Measurements from ENCODE around the gene IL13RA1. TPM values are rescaled to one million over a fixed set of nuclear protein-coding genes. Genes with fewer than 3 reads are reported as not detected.
A peak's percentile ranks its signal among the peaks of the same experiment; 100 is the strongest.
"Not testable (repeated sequence)": the region's sequence is repeated elsewhere in the genome, so short reads cannot be mapped to it uniquely, and the experiment has no call there.

IL13RA1 gene
- total RNA-seq, 2 donors from 2014 or later = 24.7 to 46.4 TPM

- H3K27me3 ChIP-seq (replicated peaks; ENCODE audit: insufficient read depth) = no peaks in the 10 kb centered on the region
- no peak overlapping the region for H3K4me3 ChIP-seq
- TF ChIP-seq CTCF (IDR thresholded peaks at IDR 0.05) (no peak), POLR2AphosphoS5 (IDR thresholded peaks at IDR 0.05) (no peak), POLR2A (IDR thresholded peaks at IDR 0.05) (no peak)
- intact Hi-C loops (cut with DNase I) = no loop called here
- no peak for DNase-seq (ENCODE audit: low spot score)
- no peaks in the 10 kb centered on the region for H3K36me3 ChIP-seq
- H3K9me3 ChIP-seq = no peaks in the 10 kb centered on the region
- no peaks in the 10 kb centered on the region for H3K4me1 ChIP-seq (replicated peaks)
- no peak overlapping the region for H3K27ac ChIP-seq
- WGBS = 20% methylated on average over 1 of the region's 1 CpG
Observed at GRCh38 chrX:118802857-118803256, 75.5 kb downstream of the IL13RA1 start.

GRCh38 chrX:118807151-118808017 lies 80.0 kb downstream of the IL13RA1 start:
- peak; percentile 14 for DNase-seq (ENCODE audit: low spot score)
- H3K36me3 ChIP-seq = no peaks in the 10 kb centered on the region
- no peak overlapping the region for H3K27ac ChIP-seq
- intact Hi-C loops (cut with DNase I) = loop anchor here (5.0 kb wide), 1 partner anchor 165 kb away; no protein-coding TSS in a partner anchor
- H3K4me3 ChIP-seq = no peak overlapping the region
- no peaks in the 10 kb centered on the region for H3K27me3 ChIP-seq (replicated peaks; ENCODE audit: insufficient read depth)
- H3K4me1 ChIP-seq (replicated peaks) = no peaks in the 10 kb centered on the region
- H3K9me3 ChIP-seq = no peaks in the 10 kb centered on the region
- 60% methylated on average over 4 of the region's 4 CpGs for WGBS
- TF ChIP-seq POLR2AphosphoS5 (IDR thresholded peaks at IDR 0.05) (no peak), CTCF (IDR thresholded peaks at IDR 0.05) (peak in 3 of 4 experiments; percentile 57 to 73 (median 68))

- H3K4me3 ChIP-seq; H3K4me1 ChIP-seq (replicated peaks); intact Hi-C loops (cut with DNase I); DNase-seq (ENCODE audit: low spot score); H3K9me3 ChIP-seq; H3K27me3 ChIP-seq (replicated peaks; ENCODE audit: insufficient read depth); H3K36me3 ChIP-seq; H3K27ac ChIP-seq: not testable (repeated sequence)
- 91% methylated on average over 4 of the region's 4 CpGs for WGBS
Observed at GRCh38 chrX:118817257-118817656, 89.9 kb downstream of the IL13RA1 start.

GRCh38 chrX:118823263-118824172 lies 96.1 kb downstream of the IL13RA1 start, which contains the start of gene ZCCHC12:
Gene ZCCHC12, plus strand, starts transcription at chrX:118823824. Its CDS starts 1,421 bp downstream, at chrX:118825245.
- Histone ChIP-seq H3K4me3 (no peak within 1 kb of the TSS), H3K4me1 (replicated peaks) (no peaks in the 10 kb centered on the region), H3K9me3 (no peaks in the 10 kb centered on the region), H3K27ac (no peak within 1 kb of the TSS), H3K27me3 (replicated peaks; ENCODE audit: insufficient read depth) (no peaks in the 10 kb centered on the region), H3K36me3 (no peaks in the 10 kb centered on the region)
- TF ChIP-seq CTCF (IDR thresholded peaks at IDR 0.05) (no peak), POLR2AphosphoS5 (IDR thresholded peaks at IDR 0.05) (no peak), POLR2A (IDR thresholded peaks at IDR 0.05) (no peak)
- DNase-seq (ENCODE audit: low spot score) = peak; percentile 4
- intact Hi-C loops (cut with DNase I) = no loop called here
- 10% methylated on average over 12 of the region's 51 CpGs for WGBS

- no peaks in the 10 kb centered on the region for H3K9me3 ChIP-seq
- H3K4me1 ChIP-seq (replicated peaks) = no peaks in the 10 kb centered on the region
- TF ChIP-seq POLR2AphosphoS5 (IDR thresholded peaks at IDR 0.05) (no peak), POLR2A (IDR thresholded peaks at IDR 0.05) (no peak), CTCF (IDR thresholded peaks at IDR 0.05) (no peak)
- no peaks in the 10 kb centered on the region for H3K27me3 ChIP-seq (replicated peaks; ENCODE audit: insufficient read depth)
- intact Hi-C loops (cut with DNase I) = no loop called here
- no peak overlapping the region for H3K27ac ChIP-seq
- H3K36me3 ChIP-seq = no peaks in the 10 kb centered on the region
- 11% methylated on average over 19 of the region's 22 CpGs for WGBS
- DNase-seq (ENCODE audit: low spot score) = no peak
- H3K4me3 ChIP-seq = no peak overlapping the region
Observed at GRCh38 chrX:118824173-118824730, 96.8 kb downstream of the IL13RA1 start.

All from prostate gland (tissue), 2 donors.